NCI-H69 (cell line): Measurements from ENCODE around the gene MRPS14.
"Not testable (repeated sequence)": the region's sequence is repeated elsewhere in the genome, so short reads cannot be mapped to it uniquely, and the experiment has no call there.

Source experiments
- DNase-seq: peaks from one replicate; lab custom pipeline; 2025; lab: John Stamatoyannopoulos, UW

Gene MRPS14

GRCh38 chr1:175023922-175024242 lies 657 bp upstream of the MRPS14 start:
- not testable (repeated sequence) for DNase-seq

- no peak for DNase-seq
These were observed 3.7 kb downstream of the MRPS14 start for GRCh38 chr1:175019524-175019923.

GRCh38 chr1:175015243-175015642 lies 8.0 kb downstream of the MRPS14 start:
- DNase-seq: no peak

- peak; percentile 17 for DNase-seq
These were observed 9.8 kb downstream of the MRPS14 start for GRCh38 chr1:175013445-175013844.

- no peak for DNase-seq
These were observed 13.7 kb downstream of the MRPS14 start for GRCh38 chr1:175009532-175009931.

GRCh38 chr1:175005085-175005783 lies 18.0 kb downstream of the MRPS14 start:
- no peak for DNase-seq

GRCh38 chr1:175003521-175003920 lies 19.7 kb downstream of the MRPS14 start:
- DNase-seq: no peak

GRCh38 chr1:175002910-175003517 lies 20.2 kb downstream of the MRPS14 start:
- no peak for DNase-seq

- DNase-seq: peak; percentile 36
These were observed 22.5 kb downstream of the MRPS14 start for GRCh38 chr1:175000697-175001187.

- peak; percentile 77 for DNase-seq
These were observed 23.1 kb downstream of the MRPS14 start, which contains the start of gene CACYBP for GRCh38 chr1:174999936-175000696. Gene CACYBP (plus strand): TSS chr1:174999947. CDS start chr1:175000181, 234 bp downstream.

- DNase-seq: peak; percentile 100
These were observed 23.8 kb downstream of the MRPS14 start for GRCh38 chr1:174999216-174999935.

GRCh38 chr1:174998569-174999215 lies 24.5 kb downstream of the MRPS14 start:
- peak; percentile 88 for DNase-seq

GRCh38 chr1:174997041-174997440 lies 26.2 kb downstream of the MRPS14 start:
- no peak for DNase-seq

GRCh38 chr1:174996476-174996875 lies 26.7 kb downstream of the MRPS14 start:
- DNase-seq: no peak

GRCh38 chr1:174995916-174996315 lies 27.3 kb downstream of the MRPS14 start:
- no peak for DNase-seq

GRCh38 chr1:174995121-174995520 lies 28.1 kb downstream of the MRPS14 start:
- no peak for DNase-seq

GRCh38 chr1:174991473-174991872 lies 31.8 kb downstream of the MRPS14 start:
- no peak for DNase-seq

- no peak for DNase-seq
These were observed 32.7 kb downstream of the MRPS14 start for GRCh38 chr1:174990382-174990999.

GRCh38 chr1:174989536-174990220 lies 33.5 kb downstream of the MRPS14 start:
- no peak for DNase-seq

GRCh38 chr1:174988986-174989385 lies 34.2 kb downstream of the MRPS14 start:
- no peak for DNase-seq

- no peak for DNase-seq
These were observed 34.7 kb downstream of the MRPS14 start for GRCh38 chr1:174988539-174988938.
